HCT116 (cell line): ENCODE measurements around the gene UTF1.

Experiments
- CEBPB ChIP-seq: IDR thresholded peaks from 2 replicates; pipeline ENCODE4 v1.6.1; 2012; ENCODE audit warnings: low read depth
- EZH2 ChIP-seq: fragments of 200-600 bp; sonication (generic); IDR thresholded peaks from 2 replicates; pipeline ENCODE4 v1.6.1; 2017; ENCODE audit warnings: antibody characterized with exemption, mixed run types
- JUND ChIP-seq: IDR thresholded peaks from 2 replicates; pipeline ENCODE4 v1.6.1; 2012
- POLR2A ChIP-seq: IDR thresholded peaks from 2 replicates; pipeline ENCODE4 v1.7.0; 2011; ENCODE audit warnings: borderline replicate concordance; ENCODE audit not compliant: insufficient read depth, insufficient read length; ENCODE audit errors: extremely low read depth
- SIN3A ChIP-seq: IDR thresholded peaks from 2 replicates; pipeline ENCODE4 v1.6.1; 2012; ENCODE audit warnings: low read depth
- TF ChIP-seq, protein P1 (sequence below), 3 experiments: fragments of 200-600 bp in 1 of 3; sonication (generic) in 1 of 3; IDR thresholded peaks in 2 of 3; conservative IDR thresholded peaks in 1 of 3; 2 replicates each; pipeline ENCODE4 v1.5.1; 2012 to 2017; ENCODE audit warnings: low read depth in 2 of 3, low read length in 2 of 3, antibody characterized with exemption in 1 of 3, borderline replicate concordance in 1 of 3, control low read depth in 1 of 3, mild to moderate bottlenecking in 1 of 3, mixed read lengths in 1 of 3, mixed run types in 1 of 3, moderate library complexity in 1 of 3; ENCODE audit not compliant: insufficient read depth in 1 of 3
- TF ChIP-seq, protein P2 (sequence below): IDR thresholded peaks from 2 replicates; pipeline ENCODE4 v1.6.1; 2012

DNA sequence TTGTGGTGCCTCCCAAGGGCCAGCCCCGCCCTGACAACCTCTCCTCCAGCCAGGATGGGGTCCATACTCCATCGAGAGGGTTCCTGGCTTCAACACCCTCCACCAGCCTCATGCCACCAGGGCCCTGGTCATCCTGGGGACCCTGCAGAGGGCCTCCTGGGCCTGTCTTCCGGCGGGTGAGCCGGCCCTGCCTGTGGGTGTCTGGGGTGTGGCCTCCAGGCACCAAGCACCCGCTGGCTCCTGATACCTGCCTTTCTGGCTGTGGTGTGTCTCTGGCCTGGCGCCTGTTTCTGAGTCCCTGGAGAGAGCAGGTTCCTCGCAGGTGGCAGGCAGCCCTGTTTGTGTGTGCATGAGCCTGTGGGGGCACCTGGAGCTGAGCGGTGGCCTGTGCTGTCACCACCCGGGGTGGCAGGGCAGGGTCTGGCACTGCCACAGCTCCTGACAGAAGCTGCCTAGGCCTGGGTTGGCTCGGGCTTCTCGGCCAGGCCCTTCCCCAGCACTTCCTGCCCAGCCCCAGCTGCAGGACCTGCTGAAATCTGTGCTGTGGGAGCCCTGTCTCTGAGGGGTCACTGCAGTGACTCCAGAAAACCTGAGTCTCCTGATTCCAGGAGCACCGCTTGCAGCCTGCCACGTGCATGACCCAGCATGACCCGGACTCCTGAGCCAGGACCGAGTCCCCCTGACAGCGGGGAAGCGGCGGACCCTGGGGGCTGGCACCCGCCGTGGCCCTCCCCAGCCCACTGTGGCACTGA, 28.2 kb downstream of the UTF1 start:
- TF ChIP-seq SIN3A (no peak), POLR2A (no peak), JUND (no peak), EZH2 (no peak), CEBPB (no peak)
- TF ChIP-seq, protein P1, sequence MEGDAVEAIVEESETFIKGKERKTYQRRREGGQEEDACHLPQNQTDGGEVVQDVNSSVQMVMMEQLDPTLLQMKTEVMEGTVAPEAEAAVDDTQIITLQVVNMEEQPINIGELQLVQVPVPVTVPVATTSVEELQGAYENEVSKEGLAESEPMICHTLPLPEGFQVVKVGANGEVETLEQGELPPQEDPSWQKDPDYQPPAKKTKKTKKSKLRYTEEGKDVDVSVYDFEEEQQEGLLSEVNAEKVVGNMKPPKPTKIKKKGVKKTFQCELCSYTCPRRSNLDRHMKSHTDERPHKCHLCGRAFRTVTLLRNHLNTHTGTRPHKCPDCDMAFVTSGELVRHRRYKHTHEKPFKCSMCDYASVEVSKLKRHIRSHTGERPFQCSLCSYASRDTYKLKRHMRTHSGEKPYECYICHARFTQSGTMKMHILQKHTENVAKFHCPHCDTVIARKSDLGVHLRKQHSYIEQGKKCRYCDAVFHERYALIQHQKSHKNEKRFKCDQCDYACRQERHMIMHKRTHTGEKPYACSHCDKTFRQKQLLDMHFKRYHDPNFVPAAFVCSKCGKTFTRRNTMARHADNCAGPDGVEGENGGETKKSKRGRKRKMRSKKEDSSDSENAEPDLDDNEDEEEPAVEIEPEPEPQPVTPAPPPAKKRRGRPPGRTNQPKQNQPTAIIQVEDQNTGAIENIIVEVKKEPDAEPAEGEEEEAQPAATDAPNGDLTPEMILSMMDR (IDR thresholded peaks at IDR 0.05 in 2 of 3, conservative IDR thresholded peaks at IDR 0.05 in 1 of 3; ENCODE audit: borderline replicate concordance in 1 of 3, insufficient read depth in 1 of 3, low read depth in 2 of 3, low read length in 2 of 3) = no peak
- TF ChIP-seq, protein P2, sequence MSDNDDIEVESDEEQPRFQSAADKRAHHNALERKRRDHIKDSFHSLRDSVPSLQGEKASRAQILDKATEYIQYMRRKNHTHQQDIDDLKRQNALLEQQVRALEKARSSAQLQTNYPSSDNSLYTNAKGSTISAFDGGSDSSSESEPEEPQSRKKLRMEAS = no peak
